GM10248 (cell line): ENCODE data around the gene SBK3.

Experiments used
- CTCF ChIA-PET: fragments of 300-600 bp; sonication (Branson Sonifier 250); formaldehyde crosslinking; extraction: SDS; loops from one replicate; lab custom pipeline; 2021; ENCODE audit warnings: antibody characterized with exemption; lab: Yijun Ruan, JAX
- POLR2A ChIA-PET: fragments of 350-650 bp; sonication (Branson Sonifier 250); formaldehyde crosslinking; extraction: SDS; loops from one replicate; lab custom pipeline; 2020; ENCODE audit warnings: antibody characterized with exemption; lab: Yijun Ruan, JAX
- DNase-seq: peaks from one replicate; pipeline ENCODE4 v3.0.0; 2012; ENCODE audit errors: extremely low spot score
- CTCF ChIP-seq: IDR thresholded peaks from 2 replicates; pipeline ENCODE4 v1.5.1; 2012; ENCODE audit warnings: mild to moderate bottlenecking, low read depth; ENCODE audit errors: extremely low read depth, missing control alignments, control extremely low read depth

Gene SBK3, protein sequence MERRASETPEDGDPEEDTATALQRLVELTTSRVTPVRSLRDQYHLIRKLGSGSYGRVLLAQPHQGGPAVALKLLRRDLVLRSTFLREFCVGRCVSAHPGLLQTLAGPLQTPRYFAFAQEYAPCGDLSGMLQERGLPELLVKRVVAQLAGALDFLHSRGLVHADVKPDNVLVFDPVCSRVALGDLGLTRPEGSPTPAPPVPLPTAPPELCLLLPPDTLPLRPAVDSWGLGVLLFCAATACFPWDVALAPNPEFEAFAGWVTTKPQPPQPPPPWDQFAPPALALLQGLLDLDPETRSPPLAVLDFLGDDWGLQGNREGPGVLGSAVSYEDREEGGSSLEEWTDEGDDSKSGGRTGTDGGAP

DNA sequence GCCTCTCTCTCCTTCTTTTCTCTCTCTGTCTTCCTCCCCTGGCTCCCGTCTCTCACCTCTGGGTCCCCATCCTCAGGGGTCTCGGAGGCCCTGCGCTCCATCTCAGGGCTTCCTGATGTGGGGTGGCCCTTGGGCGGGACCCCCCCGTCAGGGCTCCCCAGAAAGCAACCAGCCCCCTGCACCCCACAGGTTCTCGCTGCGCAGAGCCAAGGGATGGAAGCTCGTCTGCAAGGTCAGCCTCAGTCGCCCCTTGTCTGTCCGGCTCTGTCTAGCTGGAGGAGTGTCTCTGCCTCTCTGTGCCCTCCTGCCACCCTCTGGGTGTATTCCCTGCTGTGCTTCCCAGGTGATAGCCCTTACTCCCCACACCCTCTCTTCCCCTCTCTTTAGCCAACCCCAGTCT is at the start of gene SBK3:
Gene SBK3, minus strand, starts transcription at position 101 of the 400 bp plus-strand sequence. Its CDS starts 0 bp downstream, at position 101.
- ChIA-PET CTCF (no interaction called here), POLR2A (no interaction called here)
- no peak for TF ChIP-seq CTCF
- DNase-seq: no peak

DNA sequence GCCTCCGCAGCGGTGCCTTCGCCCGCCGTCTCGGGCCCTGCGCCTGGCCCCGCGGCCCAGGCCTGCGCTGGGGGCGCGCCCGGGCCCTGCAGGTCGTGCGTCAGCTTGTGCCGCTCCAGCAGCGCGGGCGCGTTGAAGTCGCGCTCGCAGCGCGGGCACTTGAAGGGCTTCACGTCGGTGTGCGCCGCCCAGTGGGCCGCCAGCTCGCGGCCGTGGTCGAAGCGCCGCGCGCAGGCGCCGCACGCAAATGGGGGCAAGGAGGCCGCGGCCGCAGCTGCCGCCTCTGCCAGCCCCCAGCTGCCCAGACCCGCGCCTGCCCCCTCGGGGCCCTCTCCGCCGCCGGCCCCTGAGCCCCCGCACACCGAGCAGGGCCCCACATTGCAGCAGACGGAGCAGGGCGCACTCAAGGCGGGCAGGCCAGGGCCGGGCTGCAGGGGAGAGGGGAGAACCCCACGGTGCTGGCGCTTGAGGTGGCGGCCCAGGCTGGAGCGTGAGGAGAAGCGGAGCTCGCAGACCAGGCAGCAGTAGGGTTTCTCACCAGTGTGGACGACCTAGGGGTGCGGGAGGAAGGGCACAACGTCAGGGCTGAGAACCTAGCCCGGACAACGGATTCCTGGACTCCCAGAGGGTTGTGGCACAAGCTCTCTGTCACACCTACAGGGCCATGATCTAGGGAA is 47.9 kb upstream of the SBK3 start:
- CTCF ChIA-PET: interaction anchor here (1.0 to 1.7 kb wide), 3 partner anchors 13 to 61 kb away, joined by 3 to 6 read pairs (median 4); partner anchors contain the start of gene ZNF865
- POLR2A ChIA-PET: no interaction called here
- DNase-seq: no peak
- no peak for TF ChIP-seq CTCF

- no peak for TF ChIP-seq CTCF
- POLR2A ChIA-PET: no interaction called here
- no peak for DNase-seq
- CTCF ChIA-PET: interaction anchor here (1.7 kb wide), 1 partner anchor 13 kb away, joined by 6 read pairs; the partner anchor contains the start of gene ZNF865
Measured at GRCh38 chr19:55592391-55593090, 47.2 kb upstream of the SBK3 start.

GRCh38 chr19:55591555-55591954 is 46.2 kb upstream of the SBK3 start:
- CTCF ChIA-PET: no interaction called here
- POLR2A ChIA-PET: no interaction called here
- TF ChIP-seq CTCF: no peak
- no peak for DNase-seq

DNA sequence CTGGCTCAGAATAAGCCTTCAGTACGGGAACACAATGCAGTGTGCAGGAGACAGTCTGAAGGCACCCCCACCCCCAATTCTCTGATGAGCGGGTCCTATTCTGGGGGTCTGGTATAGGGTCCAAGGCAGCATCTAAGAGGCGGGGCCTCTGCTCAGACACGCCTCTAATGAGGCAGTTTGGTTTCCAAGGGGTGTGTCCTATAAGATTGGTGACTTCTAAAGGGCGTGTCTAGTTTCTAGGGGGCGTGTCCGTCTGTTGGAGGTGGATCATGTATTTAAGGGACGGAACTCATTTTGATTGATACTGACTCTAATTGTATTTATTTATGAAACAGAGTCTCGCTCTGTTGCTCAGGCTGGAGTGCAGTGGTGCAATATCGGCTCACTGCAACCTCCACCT is 45.3 kb upstream of the SBK3 start:
- no peak for DNase-seq

More for the DNA sequence above, 45.3 kb upstream of the SBK3 start:
- POLR2A ChIA-PET: no interaction called here
- TF ChIP-seq CTCF: no peak
- CTCF ChIA-PET: no interaction called here
